CD14-positive monocyte (primary cell): Measurements from ENCODE around the gene FBXO2. TPM values are rescaled to one million over a fixed set of nuclear protein-coding genes. Genes with fewer than 3 reads are reported as not detected.

ENCODE experiments used
- DNase-seq, 3 donors: peaks; one replicate each; pipeline ENCODE4 v3.0.0-alpha.2; 2011 to 2022
- H2AFZ ChIP-seq: 2 replicates; pipeline ENCODE4 v1.6.0; 2012; ENCODE audit warnings: mild to moderate bottlenecking, low read depth, low read length, inconsistent platforms; ENCODE audit not compliant: insufficient read depth, poor library complexity, severe bottlenecking
- H3K27ac ChIP-seq, 2 donors: 1 replicate in 1 of 2; 2 replicates in 1 of 2; pipeline ENCODE4 v1.5.1; 2012 to 2013; ENCODE audit warnings: low read length in 2 of 2, control low read depth in 1 of 2, inconsistent platforms in 1 of 2, low read depth in 1 of 2, mild to moderate bottlenecking in 1 of 2
- H3K27me3 ChIP-seq, 2 donors: one replicate each; pipeline versions ENCODE4 v1.6.0 to v1.6.1; 2011 to 2013; ENCODE audit warnings: low read length in 2 of 2; ENCODE audit not compliant: control insufficient read depth in 2 of 2, insufficient read depth in 2 of 2
- H3K36me3 ChIP-seq, 2 donors: replicated peaks in 1 of 2; 1 replicate in 1 of 2; 2 replicates in 1 of 2; pipeline versions ENCODE4 v1.5.1 to v1.6.1; 2012 to 2013; ENCODE audit warnings: low read length in 2 of 2, control low read depth in 1 of 2, inconsistent platforms in 1 of 2, mild to moderate bottlenecking in 1 of 2; ENCODE audit not compliant: insufficient read depth in 2 of 2, control insufficient read depth in 1 of 2
- H3K4me1 ChIP-seq, 2 donors: 1 replicate in 1 of 2; 2 replicates in 1 of 2; pipeline versions ENCODE4 v1.5.1 to v1.6.1; 2012 to 2013; ENCODE audit warnings: low read length in 2 of 2, control low read depth in 1 of 2, inconsistent platforms in 1 of 2, mild to moderate bottlenecking in 1 of 2, moderate library complexity in 1 of 2; ENCODE audit not compliant: insufficient read depth in 2 of 2, control insufficient read depth in 1 of 2
- H3K4me2 ChIP-seq: replicated peaks from 2 replicates; pipeline ENCODE3; 2012; ENCODE audit warnings: low read length, moderate library complexity, mild to moderate bottlenecking; ENCODE audit not compliant: poor library complexity, severe bottlenecking; ENCODE audit errors: extremely low read depth
- H3K4me3 ChIP-seq, 3 experiments: fragments of 200-600 bp in 1 of 3; sonication (generic) in 1 of 3; replicated peaks in 1 of 3; 1 replicate in 2 of 3; 2 replicates in 1 of 3; pipeline ENCODE4 v1.5.1; 2011 to 2013; ENCODE audit warnings: low read length in 3 of 3, mild to moderate bottlenecking in 3 of 3, control low read depth in 2 of 3, low read depth in 2 of 3, inconsistent platforms in 1 of 3, moderate library complexity in 1 of 3
- H3K79me2 ChIP-seq: 2 replicates; pipeline ENCODE4 v1.6.0; 2012; ENCODE audit warnings: mild to moderate bottlenecking, control low read depth, inconsistent platforms, low read length, moderate library complexity; ENCODE audit not compliant: insufficient read depth
- H3K9ac ChIP-seq: 2 replicates; pipeline ENCODE4 v1.6.0; 2017; ENCODE audit warnings: low read length, mild to moderate bottlenecking; ENCODE audit not compliant: insufficient read depth, poor library complexity, severe bottlenecking
- H3K9me3 ChIP-seq, 2 donors: replicated peaks in 1 of 2; 1 replicate in 1 of 2; 2 replicates in 1 of 2; pipeline versions ENCODE4 v1.5.1 to v1.6.1; 2012 to 2013; ENCODE audit warnings: low read length in 2 of 2, control low read depth in 1 of 2; ENCODE audit not compliant: control insufficient read depth in 1 of 2, insufficient read depth in 1 of 2
- H4K20me1 ChIP-seq: 2 replicates; pipeline ENCODE4 v1.6.0; 2012; ENCODE audit warnings: mild to moderate bottlenecking, low read length, control low read depth, moderate library complexity; ENCODE audit not compliant: insufficient read depth
- H3K27ac Mint-ChIP-seq, 7 donors: one replicate each; pipeline ENCODE4 v1.8.0; 2020; ENCODE audit warnings: mild to moderate bottlenecking in 7 of 7, mixed read lengths in 7 of 7, moderate library complexity in 6 of 7, inconsistent platforms in 2 of 7
- H3K27me3 Mint-ChIP-seq, 3 donors: one replicate each; pipeline ENCODE4 v1.8.0; 2021 to 2022; ENCODE audit warnings: low read depth in 3 of 3, mild to moderate bottlenecking in 3 of 3, mixed read lengths in 3 of 3, moderate library complexity in 3 of 3, inconsistent platforms in 1 of 3
- H3K36me3 Mint-ChIP-seq, 2 donors: one replicate each; pipeline ENCODE4 v1.8.0; 2020; ENCODE audit warnings: mixed read lengths in 2 of 2, inconsistent platforms in 1 of 2, mild to moderate bottlenecking in 1 of 2
- H3K4me1 Mint-ChIP-seq: one replicate; pipeline ENCODE4 v1.8.0; 2020; ENCODE audit warnings: mild to moderate bottlenecking, mixed read lengths
- H3K4me3 Mint-ChIP-seq, 2 donors: one replicate each; pipeline ENCODE4 v1.8.0; 2020; ENCODE audit warnings: mild to moderate bottlenecking in 2 of 2, mixed read lengths in 2 of 2, moderate library complexity in 1 of 2
- H3K9me3 Mint-ChIP-seq, 7 donors: one replicate each; pipeline ENCODE4 v1.8.0; 2020 to 2022; ENCODE audit warnings: mixed read lengths in 7 of 7, mild to moderate bottlenecking in 6 of 7, moderate library complexity in 6 of 7, inconsistent platforms in 2 of 7
- CTCF ChIP-seq: fragments of 200-600 bp; IDR thresholded peaks from one replicate; pipeline ENCODE4 v1.8.0; 2022; ENCODE audit warnings: antibody characterized with exemption, mild to moderate bottlenecking
- WGBS: methylation state at CpG from one replicate; pipeline ENCODE4 v1.1.5; 2013; ENCODE audit warnings: missing lambda C conversion rate; ENCODE audit not compliant: insufficient coverage; 5-methylcytosine and 5-hydroxymethylcytosine counted together
- intact Hi-C, 2 donors: fragments of 100-400 bp; cut with micrococcal nuclease; formaldehyde crosslinking; loops; one replicate each; pipeline versions ENCODE4 v1.15.0 to v1.15.1; 2023
- polyA plus RNA-seq, 3 donors: library from polyadenylated mRNA; depleted of rRNA in 1 of 3; unstranded in 2 of 3; stranded (reverse) in 1 of 3; fragments of 300-500 nt in 2 of 3; fragments of >200 nt in 1 of 3; fragmentation: Illumina TruSeq in 2 of 3; gene quantifications; 1 replicate in 2 of 3; 2 replicates in 1 of 3; pipeline ENCODE4 v1.2.3, GENCODE V29; 2012 to 2021

Gene FBXO2
- polyA plus RNA-seq, 3 donors = 0.08 TPM; not detected in 2

DNA sequence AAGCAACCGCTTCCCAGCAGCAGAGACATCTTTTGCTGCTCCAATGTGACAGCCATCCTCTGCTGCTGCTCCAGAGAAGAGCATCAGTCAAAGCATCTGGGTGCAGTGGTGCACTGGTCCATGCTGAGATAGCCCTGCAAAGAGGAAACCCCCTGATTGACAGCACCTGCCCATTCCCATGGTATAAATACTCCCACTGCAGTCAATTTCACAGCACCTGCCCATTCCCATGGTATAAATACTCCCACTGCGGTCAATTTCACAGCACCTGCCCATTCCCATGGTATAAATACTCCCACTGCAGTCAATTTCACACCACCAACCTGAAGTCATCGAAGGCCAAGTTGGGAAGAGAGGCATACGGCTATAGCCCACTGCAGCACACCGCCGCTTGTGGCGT lies 25.5 kb downstream of the FBXO2 start:
- no peak overlapping the region for H3K4me3 ChIP-seq
- WGBS = 100% methylated on average over 1 of the region's 7 CpGs
- DNase-seq = no peak
- no peaks in the 10 kb centered on the region for H3K36me3 Mint-ChIP-seq
- no peaks in the 10 kb centered on the region for H3K4me1 Mint-ChIP-seq
- no peaks in the 10 kb centered on the region for H3K79me2 ChIP-seq
- H3K36me3 ChIP-seq = no peaks in the 10 kb centered on the region
- no peak overlapping the region for H2AFZ ChIP-seq
- no peak overlapping the region for H3K27ac Mint-ChIP-seq
- no peaks in the 10 kb centered on the region for H3K4me1 ChIP-seq
- no peak for TF ChIP-seq CTCF
- no peaks in the 10 kb centered on the region for H4K20me1 ChIP-seq
- H3K9me3 Mint-ChIP-seq = no peaks in the 10 kb centered on the region
- H3K4me3 Mint-ChIP-seq = no peak overlapping the region
- H3K9me3 ChIP-seq = no peaks in the 10 kb centered on the region
- no peaks in the 10 kb centered on the region for H3K27me3 ChIP-seq
- peaks cover 9 to 24% (median 18%) of the 10 kb centered on the region in 3 donors for H3K27me3 Mint-ChIP-seq
- no peak overlapping the region for H3K27ac ChIP-seq
- intact Hi-C loops = no loop called here
- no peak overlapping the region for H3K9ac ChIP-seq
- H3K4me2 ChIP-seq = no peak overlapping the region

DNA sequence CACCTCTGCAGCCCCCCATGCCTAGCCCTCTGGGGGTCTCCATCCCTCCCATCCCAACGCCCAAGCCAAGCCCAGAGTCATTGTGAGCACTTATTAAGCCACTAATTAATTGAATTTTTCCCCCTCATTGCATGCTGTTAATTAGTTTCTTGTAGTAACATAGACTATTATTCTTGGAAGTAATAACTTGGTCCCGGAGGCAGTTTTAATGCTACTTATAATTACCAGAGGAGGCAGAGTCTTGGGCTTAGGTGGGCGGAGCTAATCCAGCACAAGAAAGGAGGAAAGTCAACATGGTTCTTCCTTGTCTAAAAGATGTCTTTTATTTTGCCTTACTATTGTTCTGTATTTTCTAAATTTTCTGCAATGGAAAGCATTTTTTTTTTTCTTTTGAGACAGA lies 27.7 kb downstream of the FBXO2 start:
- no peak for TF ChIP-seq CTCF
- Histone ChIP-seq H3K4me2 (no peak overlapping the region), H3K4me1 (no peaks in the 10 kb centered on the region), H3K4me3 (no peak overlapping the region), H3K79me2 (no peaks in the 10 kb centered on the region), H3K27ac (no peak overlapping the region), H3K36me3 (no peaks in the 10 kb centered on the region), H4K20me1 (no peaks in the 10 kb centered on the region), H3K9me3 (no peaks in the 10 kb centered on the region), H3K9ac (no peak overlapping the region), H3K27me3 (no peaks in the 10 kb centered on the region), H2AFZ (no peak overlapping the region)
- WGBS = no CpG with 5 or more reads among the region's 3 CpGs
- Mint-ChIP-seq H3K27me3 (peaks cover 10 to 23% (median 16%) of the 10 kb centered on the region in 3 donors), H3K27ac (no peak overlapping the region), H3K4me1 (no peaks in the 10 kb centered on the region), H3K9me3 (no peaks in the 10 kb centered on the region), H3K4me3 (no peak overlapping the region), H3K36me3 (no peaks in the 10 kb centered on the region)
- intact Hi-C loops = no loop called here
- DNase-seq = no peak
